ENCODE results near the gene DISC1. TPM values are rescaled to one million over a fixed set of nuclear protein-coding genes. Genes with fewer than 3 reads are reported as not detected.

The DISC1 gene
- total RNA-seq, 1 experiment from 2014 or later, result 1.8 TPM

- Histone ChIP-seq H3K9ac (ENCODE audit: low read length) (no peak overlapping the region), H3K27me3 (ENCODE audit: insufficient read depth, low read length) (no peaks in the 10 kb centered on the region), H4K20me1 (ENCODE audit: insufficient read depth) (no peaks in the 10 kb centered on the region), H3K9me2 (ENCODE audit: insufficient read depth) (no peaks in the 10 kb centered on the region), H3K9me3 (ENCODE audit: control insufficient read depth in 1 of 2, insufficient read depth in 1 of 2, low read depth in 1 of 2, low read length in 2 of 2) (no peaks in the 10 kb centered on the region), H3K36me3 (ENCODE audit: control insufficient read depth in 1 of 2, insufficient read depth in 2 of 2, low read length in 2 of 2) (no peaks in the 10 kb centered on the region), H3K4me2 (ENCODE audit: low read length) (no peak overlapping the region), H3K4me1 (ENCODE audit: control insufficient read depth in 1 of 2, insufficient read depth in 2 of 2, low read length in 2 of 2) (no peaks in the 10 kb centered on the region), H3K79me2 (ENCODE audit: insufficient read depth, low read length) (no peaks in the 10 kb centered on the region), H2AFZ (ENCODE audit: low read depth, low read length, poor library complexity, severe bottlenecking) (no peak overlapping the region), H3K4me3 (replicated peaks in 1 of 2; ENCODE audit: low read depth in 1 of 2, low read length in 2 of 2) (no peak overlapping the region), H3K27ac (ENCODE audit: low read depth, low read length) (no peak overlapping the region)
- RAD21 ChIA-PET (ENCODE audit: low non-redundant PET in 1 of 2, low total read pairs in 2 of 2, uncharacterized antibody in 2 of 2, unreplicated experiment in 2 of 2), result no interaction called here
- TF ChIP-seq REST (IDR thresholded peaks at IDR 0.05; ENCODE audit: low read depth), result no peak
- TF ChIP-seq CBX3 (IDR thresholded peaks at IDR 0.05; ENCODE audit: low read depth), result no peak
- no peak for TF ChIP-seq JUND (IDR thresholded peaks at IDR 0.05)
- no peak for TF ChIP-seq SIN3A (IDR thresholded peaks at IDR 0.05; ENCODE audit: low read depth)
- TF ChIP-seq, protein P1, sequence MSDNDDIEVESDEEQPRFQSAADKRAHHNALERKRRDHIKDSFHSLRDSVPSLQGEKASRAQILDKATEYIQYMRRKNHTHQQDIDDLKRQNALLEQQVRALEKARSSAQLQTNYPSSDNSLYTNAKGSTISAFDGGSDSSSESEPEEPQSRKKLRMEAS (IDR thresholded peaks at IDR 0.05), result no peak
- TF ChIP-seq EGR1 (IDR thresholded peaks at IDR 0.05; ENCODE audit: low read depth), result no peak
- TF ChIP-seq EZH2 (IDR thresholded peaks at IDR 0.05), result no peak
- TF ChIP-seq POLR2AphosphoS5 (IDR thresholded peaks at IDR 0.05; ENCODE audit: low read depth, low read length), result no peak
- TF ChIP-seq SP1 (IDR thresholded peaks at IDR 0.05; ENCODE audit: low read depth), result no peak
- DNase-seq (ENCODE audit: low read depth, low spot score) (no peak), ATAC-seq (no peak)
- intact Hi-C loops (cut with micrococcal nuclease), result loop anchor here (2.0 to 10.0 kb wide), 2 partner anchors 209 to 901 kb away; no protein-coding TSS in a partner anchor
- no TSS peak for BruUV-seq (replicated peaks)
- POLR2A ChIA-PET, result no interaction called here
- CTCF ChIA-PET, result no interaction called here
Measured at GRCh38 chr1:231724041-231724440, 97.5 kb downstream of the DISC1 start.
